SW 1271 (cell line): ENCODE measurements around the gene KLK12.

Source experiments
- DNase-seq, 2 experiments: peaks; one replicate each; lab custom pipeline; 2025; lab: John Stamatoyannopoulos, UW

The KLK12 gene

GRCh38 chr19:50981587-50982146 is 53.1 kb downstream of the KLK12 start:
- DNase-seq = no peak

DNA sequence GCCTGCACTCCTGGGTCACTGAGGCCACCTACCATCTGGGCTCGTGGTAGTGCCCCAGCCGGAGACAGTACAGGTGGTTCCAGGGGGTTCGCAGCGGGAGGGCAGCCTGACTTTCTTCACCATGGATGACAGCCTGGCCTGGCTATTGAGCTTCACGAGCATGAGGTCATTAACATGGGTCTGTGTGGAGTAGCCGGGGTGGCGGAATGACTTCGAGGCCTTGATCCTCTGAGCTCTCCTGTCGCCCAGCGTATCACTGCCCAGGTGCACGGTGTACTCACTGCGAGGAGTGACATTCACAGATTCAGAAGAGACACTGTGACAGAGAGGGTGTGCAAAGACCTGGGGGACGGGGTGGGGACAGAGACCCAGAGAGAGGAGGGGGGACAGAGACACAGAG is 54.6 kb downstream of the KLK12 start:
- no peak for DNase-seq

DNA sequence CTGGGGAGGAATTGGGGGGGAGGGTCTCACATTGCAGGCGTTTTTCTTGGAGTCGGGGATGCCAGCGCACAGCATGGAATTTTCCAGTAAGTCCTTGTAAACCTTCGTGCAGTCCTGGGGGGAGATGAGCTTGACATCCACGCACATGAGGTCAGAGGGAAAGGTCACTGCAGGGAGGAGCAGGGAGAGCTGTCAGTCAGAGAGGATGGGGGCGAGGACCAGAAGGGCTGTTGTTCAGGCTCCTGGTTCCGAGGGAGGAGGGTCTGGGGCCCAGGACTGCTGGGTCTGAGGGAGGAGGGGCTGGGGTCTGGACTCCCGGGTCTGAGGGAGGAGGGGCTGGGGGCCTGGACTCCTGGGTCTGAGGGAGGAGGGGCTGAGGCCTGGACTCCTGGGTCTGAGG is 55.0 kb downstream of the KLK12 start:
- no peak for DNase-seq
